GM23338 (cell line): Measurements from ENCODE around the gene JPH3. TPM values are rescaled to one million over a fixed set of nuclear protein-coding genes. Genes with fewer than 3 reads are reported as not detected.

Source experiments
- ATAC-seq: fragments of 200-7000 bp; cut with Tn5 transposase; 3 replicates; pipeline ENCODE4 v1.9.1; 2020
- DNase-seq: peaks from one replicate; pipeline ENCODE4 v3.0.0-alpha.2; 2015; ENCODE audit warnings: low spot score
- H2AFZ ChIP-seq: fragments of 200-600 bp; sonication (generic); 2 replicates; pipeline ENCODE4 v1.8.0; 2016; ENCODE audit warnings: antibody characterized with exemption, mild to moderate bottlenecking, moderate library complexity
- H3F3A ChIP-seq: fragments of 200-600 bp; sonication (generic); replicated peaks from 2 replicates; pipeline ENCODE4 v1.8.0; 2017; ENCODE audit warnings: antibody characterized with exemption, mixed run types, low read depth
- H3K27ac ChIP-seq: fragments of 200-600 bp; sonication (generic); 2 replicates; pipeline ENCODE4 v1.6.1; 2016; ENCODE audit warnings: low read depth
- H3K27me3 ChIP-seq: fragments of 200-600 bp; sonication (generic); 2 replicates; pipeline ENCODE4 v1.8.0; 2016; ENCODE audit warnings: mild to moderate bottlenecking, mixed run types, moderate library complexity; ENCODE audit not compliant: insufficient read depth
- H3K36me3 ChIP-seq: fragments of 200-600 bp; sonication (generic); 2 replicates; pipeline ENCODE4 v1.8.0; 2016; ENCODE audit warnings: mild to moderate bottlenecking; ENCODE audit not compliant: insufficient read depth
- H3K4me1 ChIP-seq: fragments of 200-600 bp; sonication (generic); 2 replicates; pipeline ENCODE4 v1.8.0; 2016; ENCODE audit warnings: mild to moderate bottlenecking, moderate library complexity; ENCODE audit not compliant: insufficient read depth
- H3K4me2 ChIP-seq: fragments of 200-600 bp; sonication (generic); 2 replicates; pipeline ENCODE4 v1.7.1; 2017; ENCODE audit warnings: mixed run types
- H3K4me3 ChIP-seq: fragments of 200-600 bp; sonication (generic); 2 replicates; pipeline ENCODE4 v1.6.1; 2016; ENCODE audit warnings: mixed run types
- H3K79me2 ChIP-seq: fragments of 200-600 bp; sonication (generic); replicated peaks from 2 replicates; pipeline ENCODE4 v1.8.0; 2017; ENCODE audit warnings: mild to moderate bottlenecking; ENCODE audit not compliant: insufficient read depth
- H3K9me2 ChIP-seq: fragments of 200-600 bp; sonication (generic); 2 replicates; pipeline ENCODE4 v1.8.0; 2017; ENCODE audit not compliant: insufficient read depth
- H4K20me1 ChIP-seq: fragments of 200-600 bp; sonication (generic); replicated peaks from 2 replicates; pipeline ENCODE4 v1.8.0; 2017; ENCODE audit warnings: mild to moderate bottlenecking; ENCODE audit not compliant: insufficient read depth
- H3K27ac Mint-ChIP-seq: 2 replicates; pipeline ENCODE4 v1.8.0; 2020; ENCODE audit warnings: inconsistent platforms, mild to moderate bottlenecking, moderate library complexity, mixed read lengths
- H3K27me3 Mint-ChIP-seq: 3 replicates; pipeline ENCODE4 v1.8.0; 2022; ENCODE audit warnings: low read depth, mild to moderate bottlenecking, moderate library complexity, mixed read lengths, inconsistent platforms; ENCODE audit not compliant: insufficient read depth, poor library complexity
- H3K36me3 Mint-ChIP-seq: 3 replicates; pipeline ENCODE4 v1.8.0; 2021; ENCODE audit warnings: low read depth, mild to moderate bottlenecking, inconsistent platforms, moderate library complexity, mixed read lengths
- H3K4me1 Mint-ChIP-seq: 3 replicates; pipeline ENCODE4 v1.8.0; 2020; ENCODE audit warnings: mild to moderate bottlenecking, inconsistent platforms, mixed read lengths
- H3K4me3 Mint-ChIP-seq: 3 replicates; pipeline ENCODE4 v1.8.0; 2021; ENCODE audit warnings: moderate library complexity, mild to moderate bottlenecking, inconsistent platforms, mixed read lengths
- H3K9me3 Mint-ChIP-seq: 3 replicates; pipeline ENCODE4 v1.8.0; 2020; ENCODE audit warnings: moderate library complexity, mild to moderate bottlenecking, inconsistent platforms, mixed read lengths
- EZH2 ChIP-seq: fragments of 200-600 bp; sonication (generic); IDR thresholded peaks from one replicate; pipeline ENCODE4 v1.8.0; 2017; ENCODE audit warnings: antibody characterized with exemption, mild to moderate bottlenecking, low read depth; ENCODE audit not compliant: unreplicated experiment
- EZH2phosphoT487 ChIP-seq: fragments of 200-600 bp; sonication (generic); IDR thresholded peaks from one replicate; pipeline ENCODE4 v1.8.1; 2018; ENCODE audit warnings: antibody characterized with exemption; ENCODE audit not compliant: unreplicated experiment
- JUNB ChIP-seq: IDR thresholded peaks from one replicate; pipeline ENCODE4 v1.6.1; 2016; ENCODE audit warnings: antibody characterized with exemption; ENCODE audit not compliant: unreplicated experiment
- REST ChIP-seq: IDR thresholded peaks from one replicate; pipeline ENCODE4 v1.6.1; 2018; ENCODE audit warnings: antibody characterized with exemption; ENCODE audit not compliant: unreplicated experiment
- polyA plus RNA-seq: library from polyadenylated mRNA; unstranded; fragments of >200 nt; fragmentation: Nextera tagmentation; extraction: Ambion mirVana; gene quantifications from 2 replicates; pipeline ENCODE4 v1.2.1, GENCODE V29; 2016
- total RNA-seq: library from RNA; depleted of rRNA; stranded (reverse); fragments of >200 nt; shearing (Covaris generic); gene quantifications from 2 replicates; pipeline ENCODE4 v1.2.3, GENCODE V29; 2014
- TF ChIP-seq, protein P1 (sequence below): fragments of 250-450 bp; sonication (Bioruptor Pico); IDR thresholded peaks from 2 replicates; pipeline ENCODE4 v1.5.0; 2020; ENCODE audit warnings: mild to moderate bottlenecking, moderate library complexity

The JPH3 gene
- total and polyA plus RNA-seq, 2 experiments from 2014 or later, result 8.4 to 38.3 TPM

DNA sequence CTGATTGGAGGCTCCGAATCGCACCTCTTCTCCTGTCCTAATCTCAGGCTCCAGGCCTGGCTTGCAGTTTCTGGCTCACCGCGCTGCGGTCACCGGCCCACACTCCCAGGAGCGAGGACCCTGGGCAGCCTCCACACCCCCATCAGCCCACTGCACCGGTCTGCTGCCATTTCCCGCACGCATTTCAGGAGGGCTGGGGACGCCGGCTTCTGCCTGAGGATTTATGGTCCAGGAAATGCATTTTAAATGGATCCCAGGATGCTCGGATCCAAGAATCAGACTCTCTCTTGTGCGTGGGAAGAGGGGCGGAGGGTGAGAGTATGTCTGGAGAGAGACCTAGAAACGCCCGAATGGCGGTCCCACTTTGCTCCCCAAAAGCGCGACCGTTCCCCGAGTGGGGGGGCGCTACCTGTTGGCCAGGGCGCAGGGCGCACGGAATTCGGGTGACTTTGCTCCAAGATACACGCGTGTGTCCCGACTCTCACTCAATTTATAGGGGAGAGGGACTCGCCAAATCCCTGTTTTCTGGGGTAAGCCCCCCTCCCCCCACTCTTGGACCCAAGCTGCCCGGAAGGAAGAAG lies 817 bp upstream of the JPH3 start:
- Histone ChIP-seq H3K36me3 (no peaks in the 10 kb centered on the region), H3K4me1 (peaks cover 16% of the 10 kb centered on the region), H3K4me3 (peak overlapping the region; percentile 97), H4K20me1 (peaks cover 24% of the 10 kb centered on the region), H2AFZ (peak overlapping the region; percentile 96), H3K4me2 (peak overlapping the region; percentile 98), H3K79me2 (peaks cover 26% of the 10 kb centered on the region), H3K27ac (peak overlapping the region; percentile 84; the same call in 1 of the 2 replicates), H3K27me3 (peaks cover 6% of the 10 kb centered on the region; the same call in 1 of the 2 replicates), H3K9me2 (peaks cover 12% of the 10 kb centered on the region; the same call in 1 of the 2 replicates), H3F3A (peaks cover 13% of the 10 kb centered on the region; the same call in 1 of the 2 replicates)
- ATAC-seq (peak; percentile 24), DNase-seq (peak; percentile 45)
- Mint-ChIP-seq H3K4me3 (peak overlapping the region; percentile 84), H3K9me3 (no peaks in the 10 kb centered on the region), H3K4me1 (peaks cover 31% of the 10 kb centered on the region), H3K36me3 (no peaks in the 10 kb centered on the region; the same call in 2 of the 3 replicates), H3K27ac (peak overlapping the region; percentile 42; the same call in 1 of the 2 replicates), H3K27me3 (peaks cover 34% of the 10 kb centered on the region)
- TF ChIP-seq, protein P1, sequence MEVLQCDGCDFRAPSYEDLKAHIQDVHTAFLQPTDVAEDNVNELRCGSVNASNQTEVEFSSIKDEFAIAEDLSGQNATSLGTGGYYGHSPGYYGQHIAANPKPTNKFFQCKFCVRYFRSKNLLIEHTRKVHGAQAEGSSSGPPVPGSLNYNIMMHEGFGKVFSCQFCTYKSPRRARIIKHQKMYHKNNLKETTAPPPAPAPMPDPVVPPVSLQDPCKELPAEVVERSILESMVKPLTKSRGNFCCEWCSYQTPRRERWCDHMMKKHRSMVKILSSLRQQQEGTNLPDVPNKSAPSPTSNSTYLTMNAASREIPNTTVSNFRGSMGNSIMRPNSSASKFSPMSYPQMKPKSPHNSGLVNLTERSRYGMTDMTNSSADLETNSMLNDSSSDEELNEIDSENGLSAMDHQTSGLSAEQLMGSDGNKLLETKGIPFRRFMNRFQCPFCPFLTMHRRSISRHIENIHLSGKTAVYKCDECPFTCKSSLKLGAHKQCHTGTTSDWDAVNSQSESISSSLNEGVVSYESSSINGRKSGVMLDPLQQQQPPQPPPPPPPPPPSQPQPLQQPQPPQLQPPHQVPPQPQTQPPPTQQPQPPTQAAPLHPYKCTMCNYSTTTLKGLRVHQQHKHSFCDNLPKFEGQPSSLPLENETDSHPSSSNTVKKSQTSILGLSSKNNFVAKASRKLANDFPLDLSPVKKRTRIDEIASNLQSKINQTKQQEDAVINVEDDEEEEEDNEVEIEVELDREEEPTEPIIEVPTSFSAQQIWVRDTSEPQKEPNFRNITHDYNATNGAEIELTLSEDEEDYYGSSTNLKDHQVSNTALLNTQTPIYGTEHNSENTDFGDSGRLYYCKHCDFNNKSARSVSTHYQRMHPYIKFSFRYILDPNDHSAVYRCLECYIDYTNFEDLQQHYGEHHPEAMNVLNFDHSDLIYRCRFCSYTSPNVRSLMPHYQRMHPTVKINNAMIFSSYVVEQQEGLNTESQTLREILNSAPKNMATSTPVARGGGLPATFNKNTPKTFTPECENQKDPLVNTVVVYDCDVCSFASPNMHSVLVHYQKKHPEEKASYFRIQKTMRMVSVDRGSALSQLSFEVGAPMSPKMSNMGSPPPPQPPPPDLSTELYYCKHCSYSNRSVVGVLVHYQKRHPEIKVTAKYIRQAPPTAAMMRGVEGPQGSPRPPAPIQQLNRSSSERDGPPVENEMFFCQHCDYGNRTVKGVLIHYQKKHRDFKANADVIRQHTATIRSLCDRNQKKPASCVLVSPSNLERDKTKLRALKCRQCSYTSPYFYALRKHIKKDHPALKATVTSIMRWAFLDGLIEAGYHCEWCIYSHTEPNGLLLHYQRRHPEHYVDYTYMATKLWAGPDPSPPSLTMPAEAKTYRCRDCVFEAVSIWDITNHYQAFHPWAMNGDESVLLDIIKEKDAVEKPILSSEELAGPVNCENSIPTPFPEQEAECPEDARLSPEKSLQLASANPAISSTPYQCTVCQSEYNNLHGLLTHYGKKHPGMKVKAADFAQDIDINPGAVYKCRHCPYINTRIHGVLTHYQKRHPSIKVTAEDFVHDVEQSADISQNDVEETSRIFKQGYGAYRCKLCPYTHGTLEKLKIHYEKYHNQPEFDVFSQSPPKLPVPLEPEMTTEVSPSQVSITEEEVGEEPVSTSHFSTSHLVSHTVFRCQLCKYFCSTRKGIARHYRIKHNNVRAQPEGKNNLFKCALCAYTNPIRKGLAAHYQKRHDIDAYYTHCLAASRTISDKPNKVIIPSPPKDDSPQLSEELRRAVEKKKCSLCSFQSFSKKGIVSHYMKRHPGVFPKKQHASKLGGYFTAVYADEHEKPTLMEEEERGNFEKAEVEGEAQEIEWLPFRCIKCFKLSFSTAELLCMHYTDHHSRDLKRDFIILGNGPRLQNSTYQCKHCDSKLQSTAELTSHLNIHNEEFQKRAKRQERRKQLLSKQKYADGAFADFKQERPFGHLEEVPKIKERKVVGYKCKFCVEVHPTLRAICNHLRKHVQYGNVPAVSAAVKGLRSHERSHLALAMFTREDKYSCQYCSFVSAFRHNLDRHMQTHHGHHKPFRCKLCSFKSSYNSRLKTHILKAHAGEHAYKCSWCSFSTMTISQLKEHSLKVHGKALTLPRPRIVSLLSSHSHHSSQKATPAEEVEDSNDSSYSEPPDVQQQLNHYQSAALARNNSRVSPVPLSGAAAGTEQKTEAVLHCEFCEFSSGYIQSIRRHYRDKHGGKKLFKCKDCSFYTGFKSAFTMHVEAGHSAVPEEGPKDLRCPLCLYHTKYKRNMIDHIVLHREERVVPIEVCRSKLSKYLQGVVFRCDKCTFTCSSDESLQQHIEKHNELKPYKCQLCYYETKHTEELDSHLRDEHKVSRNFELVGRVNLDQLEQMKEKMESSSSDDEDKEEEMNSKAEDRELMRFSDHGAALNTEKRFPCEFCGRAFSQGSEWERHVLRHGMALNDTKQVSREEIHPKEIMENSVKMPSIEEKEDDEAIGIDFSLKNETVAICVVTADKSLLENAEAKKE (CRISPR knock-in tag), result no peak
- TF ChIP-seq REST, result no peak
- no peak for TF ChIP-seq EZH2phosphoT487
- no peak for TF ChIP-seq JUNB
- TF ChIP-seq EZH2, result no peak
